ENCODE results near the gene PHLDA3. TPM values are rescaled to one million over a fixed set of nuclear protein-coding genes. Genes with fewer than 3 reads are reported as not detected.

PHLDA3 gene
- total and polyA plus RNA-seq, 10 donors: 3.6 to 17.4 (median 6.8) TPM

DNA sequence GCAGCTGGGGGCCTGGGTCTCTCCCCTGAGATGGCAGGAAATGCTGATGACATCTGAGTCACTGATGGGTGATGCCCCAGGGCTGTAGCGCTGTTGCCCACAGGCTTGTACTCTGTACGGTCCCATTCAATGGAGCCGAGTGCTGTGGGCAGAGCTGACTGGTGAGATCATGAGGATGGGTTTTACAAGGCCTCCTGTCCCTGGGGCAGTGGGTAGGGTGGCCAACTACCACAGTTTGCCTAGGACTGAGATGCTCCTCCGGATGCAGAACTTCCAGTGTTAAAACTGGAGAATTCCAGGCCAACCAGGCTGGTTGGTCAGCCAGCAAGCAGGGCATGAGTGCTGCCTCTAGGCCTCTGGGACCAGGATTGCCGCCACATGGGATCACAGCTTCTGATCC, 9.2 kb downstream of the PHLDA3 start:
- peaks cover 0 to 12% (median 2%) of the 10 kb centered on the region in 6 donors for H3K4me1 ChIP-seq
- H3K9me3 ChIP-seq: no peaks in the 10 kb centered on the region

DNA sequence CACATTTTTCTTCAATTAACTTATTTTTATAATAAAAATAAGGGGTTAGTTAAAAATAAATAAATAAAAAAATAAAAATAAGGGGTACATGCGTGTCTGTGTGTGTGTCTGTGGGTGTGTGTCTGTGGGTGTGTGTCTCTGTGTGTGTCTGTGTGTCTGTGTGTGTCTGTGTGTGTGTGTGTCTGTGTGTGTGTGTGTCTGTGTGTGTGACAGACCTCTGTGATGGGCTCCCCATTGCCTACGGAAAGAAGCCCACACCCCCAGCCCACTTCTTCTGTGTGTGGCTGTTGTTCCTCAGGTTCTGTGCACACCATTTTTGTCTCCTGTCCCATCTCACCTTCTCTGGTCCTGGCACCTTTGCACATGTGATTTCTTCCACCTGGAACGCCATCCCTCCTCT, 9.9 kb downstream of the PHLDA3 start:
- WGBS, 5 donors: 81 to 95% (median 86%) methylated on average over 3 of the region's 3 CpGs
- intact Hi-C loops (cut with DNase I; ENCODE audit: low total_unique reads): no loop called here
- Histone ChIP-seq H3K4me3 (no peak overlapping the region), H3K4me1 (peaks cover 0 to 12% (median 2%) of the 10 kb centered on the region in 6 donors), H3K36me3 (no peaks in the 10 kb centered on the region), H3K27me3 (replicated peaks in 1 of 7) (no peaks in the 10 kb centered on the region), H3K27ac (no peak overlapping the region), H3K9me3 (no peaks in the 10 kb centered on the region)
- no peak for DNase-seq
- TF ChIP-seq, protein P1, sequence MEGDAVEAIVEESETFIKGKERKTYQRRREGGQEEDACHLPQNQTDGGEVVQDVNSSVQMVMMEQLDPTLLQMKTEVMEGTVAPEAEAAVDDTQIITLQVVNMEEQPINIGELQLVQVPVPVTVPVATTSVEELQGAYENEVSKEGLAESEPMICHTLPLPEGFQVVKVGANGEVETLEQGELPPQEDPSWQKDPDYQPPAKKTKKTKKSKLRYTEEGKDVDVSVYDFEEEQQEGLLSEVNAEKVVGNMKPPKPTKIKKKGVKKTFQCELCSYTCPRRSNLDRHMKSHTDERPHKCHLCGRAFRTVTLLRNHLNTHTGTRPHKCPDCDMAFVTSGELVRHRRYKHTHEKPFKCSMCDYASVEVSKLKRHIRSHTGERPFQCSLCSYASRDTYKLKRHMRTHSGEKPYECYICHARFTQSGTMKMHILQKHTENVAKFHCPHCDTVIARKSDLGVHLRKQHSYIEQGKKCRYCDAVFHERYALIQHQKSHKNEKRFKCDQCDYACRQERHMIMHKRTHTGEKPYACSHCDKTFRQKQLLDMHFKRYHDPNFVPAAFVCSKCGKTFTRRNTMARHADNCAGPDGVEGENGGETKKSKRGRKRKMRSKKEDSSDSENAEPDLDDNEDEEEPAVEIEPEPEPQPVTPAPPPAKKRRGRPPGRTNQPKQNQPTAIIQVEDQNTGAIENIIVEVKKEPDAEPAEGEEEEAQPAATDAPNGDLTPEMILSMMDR (IDR thresholded peaks at IDR 0.05 in 8 of 11, conservative IDR thresholded peaks at IDR 0.05 in 3 of 11): no peak
- TF ChIP-seq POLR2A (IDR thresholded peaks at IDR 0.05) (no peak), POLR2AphosphoS5 (IDR thresholded peaks at IDR 0.05) (no peak)

More for the DNA sequence above, 9.2 kb downstream of the PHLDA3 start:
- peak; percentile 41 for DNase-seq
- WGBS, 5 donors: 79 to 100% (median 93%) methylated on average over 5 of the region's 5 CpGs
- no peak overlapping the region for H3K4me3 ChIP-seq
- no peaks in the 10 kb centered on the region for H3K27me3 ChIP-seq (replicated peaks in 1 of 7)
- TF ChIP-seq, protein P1 (IDR thresholded peaks at IDR 0.05 in 8 of 11, conservative IDR thresholded peaks at IDR 0.05 in 3 of 11): no peak
- TF ChIP-seq POLR2A (IDR thresholded peaks at IDR 0.05) (no peak), POLR2AphosphoS5 (IDR thresholded peaks at IDR 0.05) (no peak)
- peaks cover 0 to under 1% (median 0%) of the 10 kb centered on the region in 6 donors for H3K36me3 ChIP-seq
- intact Hi-C loops (cut with DNase I; ENCODE audit: low total_unique reads): no loop called here
- no peak overlapping the region for H3K27ac ChIP-seq

DNA sequence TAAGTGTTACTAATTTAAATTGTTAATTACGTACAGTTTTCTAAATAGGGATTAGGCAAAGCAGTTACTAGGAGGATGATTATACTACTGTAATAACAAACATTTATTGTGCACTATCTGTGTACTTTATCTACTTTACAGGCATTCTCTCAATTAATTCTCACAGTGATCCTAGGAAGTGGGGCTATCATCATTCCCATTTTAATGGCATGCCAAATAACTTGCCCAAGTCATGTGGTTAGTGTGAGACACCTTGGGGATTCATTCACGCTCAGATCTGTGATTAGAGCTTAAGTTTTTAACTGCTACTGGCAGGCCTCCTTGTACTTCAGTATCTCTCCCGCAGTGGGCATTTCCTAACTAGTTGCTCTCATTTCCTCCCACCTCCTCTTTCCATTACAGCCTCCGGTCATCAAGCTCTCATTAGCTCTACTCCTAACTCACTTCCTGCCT, 11.5 kb downstream of the PHLDA3 start:
- Histone ChIP-seq H3K36me3 (no peaks in the 10 kb centered on the region), H3K4me3 (no peak overlapping the region), H3K27ac (no peak overlapping the region), H3K27me3 (replicated peaks in 1 of 7) (peaks cover 0 to 2% (median 0%) of the 10 kb centered on the region in 7 donors), H3K9me3 (no peaks in the 10 kb centered on the region), H3K4me1 (peaks cover 0 to 12% (median 2%) of the 10 kb centered on the region in 6 donors)
- no peak for DNase-seq
- intact Hi-C loops (cut with DNase I; ENCODE audit: low total_unique reads): no loop called here
- no peak for TF ChIP-seq POLR2AphosphoS5 (IDR thresholded peaks at IDR 0.05)
- TF ChIP-seq, protein P1 (IDR thresholded peaks at IDR 0.05 in 8 of 11, conservative IDR thresholded peaks at IDR 0.05 in 3 of 11): no peak
- 53 to 72% (median 62%) methylated on average over 4 of the region's 4 CpGs for WGBS, 5 donors

DNA sequence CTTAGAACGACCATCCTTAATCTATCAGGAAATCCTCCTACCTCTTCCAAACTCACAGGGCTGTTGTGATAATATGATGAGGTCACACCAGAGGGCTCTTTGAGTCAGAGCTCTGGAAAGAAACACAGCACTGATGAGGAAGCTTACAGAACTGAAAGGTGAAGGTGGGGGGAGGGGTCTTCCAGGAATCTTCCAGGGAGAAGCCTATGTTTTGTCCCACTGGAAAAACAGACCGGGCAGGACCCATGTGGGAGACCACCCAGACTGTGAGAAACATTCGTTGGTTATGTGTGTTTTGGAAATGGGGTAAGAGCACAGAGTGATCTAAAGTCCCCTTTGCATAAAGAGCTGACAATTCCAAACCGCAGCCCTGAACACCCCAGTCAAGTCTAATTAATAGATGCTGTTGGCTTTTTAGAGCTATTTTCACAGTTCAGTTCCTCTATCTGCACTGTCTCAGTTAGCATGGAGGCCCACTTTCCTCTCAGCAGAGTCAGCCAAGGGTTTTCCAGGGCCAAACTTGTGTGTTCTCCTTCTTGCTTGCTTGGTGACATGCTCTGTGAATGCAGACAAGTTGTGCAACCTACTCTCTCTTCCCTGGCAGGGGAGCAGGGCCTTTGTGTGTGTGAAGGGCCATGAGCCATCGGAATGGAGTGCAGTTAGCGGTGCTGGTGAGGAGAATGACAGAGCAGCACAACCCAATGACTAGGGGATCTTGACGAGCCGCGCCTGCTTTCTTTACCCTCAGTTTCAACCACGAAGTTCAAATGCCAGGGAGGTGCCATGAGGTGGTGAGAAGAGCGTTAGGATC, 12.3 kb downstream of the PHLDA3 start:
- Histone ChIP-seq H3K4me3 (no peak overlapping the region), H3K27ac (peak overlapping the region in 3 of 8 donors; percentile 0 to 43 (median 22)), H3K9me3 (no peaks in the 10 kb centered on the region), H3K4me1 (peaks cover 0 to 12% (median 2%) of the 10 kb centered on the region in 6 donors), H3K36me3 (no peaks in the 10 kb centered on the region), H3K27me3 (replicated peaks in 1 of 7) (peaks cover 0 to 7% (median 0%) of the 10 kb centered on the region in 7 donors)
- intact Hi-C loops (cut with DNase I; ENCODE audit: low total_unique reads): no loop called here
- 55 to 65% (median 59%) methylated on average over 11 of the region's 11 CpGs for WGBS, 5 donors
- TF ChIP-seq, protein P1 (IDR thresholded peaks at IDR 0.05 in 8 of 11, conservative IDR thresholded peaks at IDR 0.05 in 3 of 11): no peak
- TF ChIP-seq POLR2AphosphoS5 (IDR thresholded peaks at IDR 0.05): peak in 1 of 3 donors; percentile 54
- peak; percentile 44 for DNase-seq
